ENCODE data around the gene GGA3. TPM values are rescaled to one million over a fixed set of nuclear protein-coding genes. Genes with fewer than 3 reads are reported as not detected.

Gene GGA3
- total and polyA plus RNA-seq, 4 donors: 4.6 to 17.3 (median 9.2) TPM

- no peak for TF ChIP-seq REST (IDR thresholded peaks at IDR 0.05)
These were observed 6.2 kb upstream of the GGA3 start (continued) for GRCh38 chr17:75267411-75268232.

GRCh38 chr17:75267153-75267410 is 5.7 kb upstream of the GGA3 start:
- Histone ChIP-seq H3K4me1 (ENCODE audit: control insufficient read depth in 4 of 4, insufficient read depth in 4 of 4, low read length in 3 of 4) (peaks cover 6 to 40% (median 23%) of the 10 kb centered on the region in 4 donors), H3K9ac (ENCODE audit: low read depth in 1 of 2, low read length in 2 of 2) (no peak overlapping the region), H3K27me3 (ENCODE audit: control insufficient read depth in 4 of 4, insufficient read depth in 4 of 4, low read length in 3 of 4) (no peaks in the 10 kb centered on the region), H3K4me3 (ENCODE audit: low read depth in 1 of 3, low read length in 3 of 3) (no peak overlapping the region), H3K27ac (ENCODE audit: low read depth in 1 of 2, low read length in 2 of 2) (no peak overlapping the region), H3K9me3 (ENCODE audit: control insufficient read depth in 4 of 4, low read length in 3 of 4) (no peaks in the 10 kb centered on the region), H3K36me3 (ENCODE audit: control insufficient read depth in 4 of 4, insufficient read depth in 3 of 4, low read depth in 1 of 4, low read length in 3 of 4) (peaks cover 5 to 23% (median 19%) of the 10 kb centered on the region in 4 donors)
- DNase-seq (ENCODE audit: low spot score): no peak
- TF ChIP-seq TAF1 (conservative IDR thresholded peaks at IDR 0.05) (no peak), MAX (IDR thresholded peaks at IDR 0.05) (no peak), ZBTB33 (IDR thresholded peaks at IDR 0.05) (no peak), HNF4G (IDR thresholded peaks at IDR 0.05) (no peak), GABPA (IDR thresholded peaks at IDR 0.05 in 1 of 2, conservative IDR thresholded peaks at IDR 0.05 in 1 of 2) (no peak), RXRA (IDR thresholded peaks at IDR 0.05) (no peak), CTCF (IDR thresholded peaks at IDR 0.05; ENCODE audit: low read depth, low read length, missing input control) (no peak), RAD21 (IDR thresholded peaks at IDR 0.05) (no peak), HNF4A (conservative IDR thresholded peaks at IDR 0.05) (no peak), EGR1 (IDR thresholded peaks at IDR 0.05; ENCODE audit: low read depth in 2 of 2) (no peak), YY1 (IDR thresholded peaks at IDR 0.05) (no peak)
- 41% methylated on average over 2 of the region's 2 CpGs for WGBS

Measured in liver (tissue), 9 donors.